ENCODE measurements around the gene LRP1B. TPM values are rescaled to one million over a fixed set of nuclear protein-coding genes. Genes with fewer than 3 reads are reported as not detected.

Gene LRP1B
- total RNA-seq, 4 donors from 2014 or later, result 0.42 to 0.71 (median 0.65) TPM

DNA sequence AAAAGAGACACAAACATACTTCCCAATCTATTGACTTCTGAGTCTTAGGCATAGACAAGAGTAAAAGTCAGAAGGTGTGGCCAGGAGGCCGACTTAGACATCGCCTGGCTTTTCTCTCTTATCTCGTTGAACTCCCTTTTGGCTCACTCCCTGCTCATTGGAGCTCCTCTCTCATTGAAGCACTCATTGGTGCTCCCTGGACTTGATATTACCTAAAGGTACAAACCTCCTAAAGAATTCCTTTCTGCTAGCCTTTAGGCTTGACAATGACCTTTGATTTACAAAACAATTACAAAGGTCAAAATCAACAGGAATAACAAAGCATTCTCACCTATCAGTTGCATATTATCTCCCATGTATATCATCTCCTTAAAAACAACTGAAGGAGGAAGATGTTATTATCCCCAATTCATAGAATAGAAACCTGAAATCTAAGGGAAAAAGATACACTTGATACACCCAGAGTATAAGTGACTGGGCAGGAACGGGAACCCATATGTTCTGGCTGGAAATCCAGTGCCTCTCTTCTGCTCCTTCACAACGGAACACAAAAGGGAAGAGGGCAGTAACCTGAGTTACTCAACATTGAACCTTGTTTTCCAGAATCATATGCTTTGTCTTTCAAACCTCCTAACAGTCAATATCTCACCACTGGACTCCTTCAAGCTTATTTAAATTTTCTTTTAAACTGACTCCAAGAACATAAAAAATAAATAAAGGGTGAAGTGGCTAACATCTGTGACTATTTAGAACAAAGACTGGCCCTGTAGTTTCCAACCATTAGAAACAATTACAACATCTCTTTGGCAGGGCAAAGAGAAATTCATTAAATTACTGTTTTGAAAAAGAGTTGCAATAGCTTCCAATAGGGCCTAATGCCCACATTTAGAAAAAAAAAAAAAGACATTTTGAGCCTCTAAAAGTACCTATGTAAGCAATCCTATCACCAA lies 1247.9 kb downstream of the LRP1B start:
- no peaks in the 10 kb centered on the region for H3K9me3 ChIP-seq
- intact Hi-C loops (cut with DNase I), result no loop called here
- no peaks in the 10 kb centered on the region for H3K27me3 ChIP-seq
- no peaks in the 10 kb centered on the region for H3K4me1 ChIP-seq
- no peak overlapping the region for H3K27ac ChIP-seq (replicated peaks in 1 of 4)
- no peak overlapping the region for H3K4me3 ChIP-seq
- TF ChIP-seq POLR2A (IDR thresholded peaks at IDR 0.05; ENCODE audit: low read depth), result no peak
- TF ChIP-seq, protein P1, sequence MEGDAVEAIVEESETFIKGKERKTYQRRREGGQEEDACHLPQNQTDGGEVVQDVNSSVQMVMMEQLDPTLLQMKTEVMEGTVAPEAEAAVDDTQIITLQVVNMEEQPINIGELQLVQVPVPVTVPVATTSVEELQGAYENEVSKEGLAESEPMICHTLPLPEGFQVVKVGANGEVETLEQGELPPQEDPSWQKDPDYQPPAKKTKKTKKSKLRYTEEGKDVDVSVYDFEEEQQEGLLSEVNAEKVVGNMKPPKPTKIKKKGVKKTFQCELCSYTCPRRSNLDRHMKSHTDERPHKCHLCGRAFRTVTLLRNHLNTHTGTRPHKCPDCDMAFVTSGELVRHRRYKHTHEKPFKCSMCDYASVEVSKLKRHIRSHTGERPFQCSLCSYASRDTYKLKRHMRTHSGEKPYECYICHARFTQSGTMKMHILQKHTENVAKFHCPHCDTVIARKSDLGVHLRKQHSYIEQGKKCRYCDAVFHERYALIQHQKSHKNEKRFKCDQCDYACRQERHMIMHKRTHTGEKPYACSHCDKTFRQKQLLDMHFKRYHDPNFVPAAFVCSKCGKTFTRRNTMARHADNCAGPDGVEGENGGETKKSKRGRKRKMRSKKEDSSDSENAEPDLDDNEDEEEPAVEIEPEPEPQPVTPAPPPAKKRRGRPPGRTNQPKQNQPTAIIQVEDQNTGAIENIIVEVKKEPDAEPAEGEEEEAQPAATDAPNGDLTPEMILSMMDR (IDR thresholded peaks at IDR 0.05), result no peak
- WGBS, result 92% methylated on average over 5 of the region's 5 CpGs
- H3K36me3 ChIP-seq, result no peaks in the 10 kb centered on the region
- no peak for DNase-seq (ENCODE audit: extremely low spot score)

DNA sequence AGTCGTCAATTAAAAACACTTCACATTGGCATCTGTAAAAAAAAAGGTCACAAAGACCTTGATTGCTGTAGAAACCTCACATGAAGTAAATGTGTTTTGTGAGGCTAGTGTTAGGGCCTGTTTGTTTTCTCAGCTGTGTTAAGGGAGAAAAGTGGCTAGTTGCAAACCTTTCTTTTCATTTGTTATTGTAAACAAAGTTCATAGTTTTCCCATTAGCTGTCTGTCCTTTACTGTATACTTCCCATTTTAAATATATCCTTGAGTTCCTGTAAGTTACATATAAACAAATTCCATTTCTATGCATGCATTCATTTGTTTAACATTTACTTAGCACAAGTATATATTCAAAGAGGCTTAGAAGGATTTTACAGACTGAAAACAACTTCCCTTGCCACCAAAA lies 1250.2 kb downstream of the LRP1B start:
- TF ChIP-seq POLR2A (IDR thresholded peaks at IDR 0.05; ENCODE audit: low read depth) (no peak), POLR2AphosphoS5 (IDR thresholded peaks at IDR 0.05) (no peak), EP300 (IDR thresholded peaks at IDR 0.05) (no peak)
- TF ChIP-seq, protein P1 (IDR thresholded peaks at IDR 0.05), result no peak

DNA sequence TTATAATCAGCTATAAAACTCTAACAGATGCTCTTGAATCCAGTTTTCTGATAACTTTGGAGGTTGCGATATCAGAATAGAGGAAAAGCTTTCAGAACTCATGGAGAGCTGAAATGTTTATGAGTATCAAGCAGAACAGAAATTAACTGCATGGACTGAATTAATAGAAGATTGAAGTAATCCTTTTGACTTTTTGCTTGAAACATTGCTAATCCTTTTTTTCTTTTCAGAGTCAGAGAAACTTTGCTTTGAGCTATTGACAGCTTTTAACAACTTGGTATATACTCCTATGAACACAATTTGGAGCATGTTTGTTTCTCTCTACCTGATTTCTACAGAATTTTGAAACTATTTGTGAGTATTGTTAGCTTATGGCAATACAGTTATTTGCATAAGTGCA lies 1254.8 kb downstream of the LRP1B start:
- Histone ChIP-seq H3K27ac (replicated peaks in 1 of 4) (no peak overlapping the region), H3K9me3 (no peaks in the 10 kb centered on the region), H3K4me3 (no peak overlapping the region), H3K27me3 (no peaks in the 10 kb centered on the region), H3K36me3 (no peaks in the 10 kb centered on the region), H3K4me1 (no peaks in the 10 kb centered on the region)
- intact Hi-C loops (cut with DNase I), result no loop called here
- TF ChIP-seq EP300 (IDR thresholded peaks at IDR 0.05) (no peak), POLR2A (IDR thresholded peaks at IDR 0.05; ENCODE audit: low read depth) (no peak), POLR2AphosphoS5 (IDR thresholded peaks at IDR 0.05) (no peak)
- TF ChIP-seq, protein P1 (IDR thresholded peaks at IDR 0.05), result no peak
- 97% methylated on average over 1 of the region's 1 CpG for WGBS
- no peak for DNase-seq (ENCODE audit: extremely low spot score)

More for the DNA sequence above, 1250.2 kb downstream of the LRP1B start:
- no peaks in the 10 kb centered on the region for H3K27me3 ChIP-seq
- H3K4me3 ChIP-seq, result no peak overlapping the region
- H3K4me1 ChIP-seq, result no peaks in the 10 kb centered on the region
- no peak overlapping the region for H3K27ac ChIP-seq (replicated peaks in 1 of 4)
- no peaks in the 10 kb centered on the region for H3K9me3 ChIP-seq
- no peaks in the 10 kb centered on the region for H3K36me3 ChIP-seq
- intact Hi-C loops (cut with DNase I), result no loop called here
- no peak for DNase-seq (ENCODE audit: extremely low spot score)
- WGBS, result 76% methylated on average over 1 of the region's 1 CpG

DNA sequence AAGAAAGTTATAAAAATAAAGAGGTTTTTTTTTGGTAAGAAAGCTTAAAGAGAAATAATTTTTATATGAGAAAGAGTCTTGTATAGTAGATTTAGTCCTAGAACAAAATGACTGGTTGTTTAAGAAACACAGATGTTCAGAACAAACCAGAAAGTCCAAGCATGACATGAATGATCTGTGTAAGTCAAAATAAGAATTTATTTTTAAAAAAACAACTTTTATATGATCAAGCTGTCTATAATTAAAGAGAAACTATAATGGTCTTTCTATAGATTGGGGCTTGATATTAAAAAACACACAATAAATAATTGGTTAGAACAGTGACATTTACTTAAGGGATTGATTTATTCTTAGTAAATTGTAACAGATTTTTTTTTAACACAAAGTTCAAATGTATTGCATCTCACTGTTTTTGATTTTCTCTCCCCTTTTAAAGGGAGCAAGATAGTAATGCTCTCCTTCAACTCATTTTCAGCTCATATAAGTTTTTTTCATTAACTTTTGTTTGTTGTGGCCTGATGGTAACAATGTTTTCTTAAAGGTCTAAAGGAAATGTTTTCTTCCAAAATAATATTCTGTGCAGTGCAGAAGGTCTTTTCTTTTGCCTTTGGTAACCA lies 1256.8 kb downstream of the LRP1B start:
- no peak for TF ChIP-seq EP300 (IDR thresholded peaks at IDR 0.05)
- TF ChIP-seq, protein P1 (IDR thresholded peaks at IDR 0.05), result no peak
- TF ChIP-seq POLR2AphosphoS5 (IDR thresholded peaks at IDR 0.05), result no peak
- TF ChIP-seq POLR2A (IDR thresholded peaks at IDR 0.05; ENCODE audit: low read depth), result no peak
- Histone ChIP-seq H3K4me1 (no peaks in the 10 kb centered on the region), H3K9me3 (no peaks in the 10 kb centered on the region), H3K27me3 (no peaks in the 10 kb centered on the region), H3K27ac (replicated peaks in 1 of 4) (no peak overlapping the region), H3K4me3 (no peak overlapping the region), H3K36me3 (no peaks in the 10 kb centered on the region)
- DNase-seq (ENCODE audit: extremely low spot score), result no peak
- intact Hi-C loops (cut with DNase I), result no loop called here

Data from esophagus muscularis mucosa (tissue), 4 donors.